ENCODE data around the gene ERGIC1. TPM values are rescaled to one million over a fixed set of nuclear protein-coding genes. Genes with fewer than 3 reads are reported as not detected.

ERGIC1 gene
- total RNA-seq, 1 donor from 2014 or later = 184 TPM

GRCh38 chr5:172923539-172923938 is 89.5 kb downstream of the ERGIC1 start:
- no peaks in the 10 kb centered on the region for H3K27me3 ChIP-seq
- peaks cover 9 to 20% of the 10 kb centered on the region in 2 donors for H3K4me1 ChIP-seq
- no peak overlapping the region for H3K4me3 ChIP-seq
- H3K36me3 ChIP-seq = peaks cover 27 to 74% of the 10 kb centered on the region in 2 donors
- H3K9me3 ChIP-seq = no peaks in the 10 kb centered on the region
- TF ChIP-seq CTCF (IDR thresholded peaks at IDR 0.05) = no peak
- peak overlapping the region; percentile 41 to 44 for H3K27ac ChIP-seq
- intact Hi-C loops (cut with DNase I) = no loop called here
- DNase-seq (ENCODE audit: low spot score in 2 of 2) = no peak

- Histone ChIP-seq H3K4me3 (no peak overlapping the region), H3K36me3 (peaks cover 19 to 63% of the 10 kb centered on the region in 2 donors), H3K27me3 (no peaks in the 10 kb centered on the region), H3K9me3 (no peaks in the 10 kb centered on the region), H3K27ac (peak overlapping the region; percentile 41 to 61), H3K4me1 (peaks cover 0 to 9% of the 10 kb centered on the region in 2 donors)
- intact Hi-C loops (cut with DNase I) = no loop called here
- TF ChIP-seq CTCF (IDR thresholded peaks at IDR 0.05) = no peak
- no peak for DNase-seq (ENCODE audit: low spot score in 2 of 2)
Observed at GRCh38 chr5:172925336-172925948, 91.4 kb downstream of the ERGIC1 start.

DNA sequence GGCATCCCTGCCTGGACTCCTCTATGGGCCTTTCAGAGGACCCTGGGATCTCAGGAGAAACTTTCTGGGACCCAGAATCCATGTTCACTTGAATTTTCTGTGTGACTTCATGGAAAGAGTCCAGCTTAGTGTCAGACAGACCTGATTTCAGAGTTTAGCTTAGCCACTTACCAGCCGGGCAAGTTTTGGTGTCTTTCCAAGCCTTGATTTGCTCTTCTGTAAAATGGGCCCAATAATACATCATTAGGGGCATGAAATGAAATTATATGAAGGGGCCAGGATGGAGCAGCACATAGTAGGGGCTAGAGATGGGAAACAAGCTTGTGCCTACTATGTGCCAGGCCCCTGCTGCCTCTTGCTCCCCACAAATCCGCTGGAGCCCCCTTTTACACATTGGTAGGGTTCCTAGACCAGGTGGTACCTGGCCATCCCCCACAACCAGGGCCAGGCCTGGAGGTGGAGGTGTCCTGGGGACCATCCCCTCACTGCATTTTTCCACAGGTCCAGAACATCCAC is 92.0 kb downstream of the ERGIC1 start:
- Histone ChIP-seq H3K36me3 (peaks cover 19 to 63% of the 10 kb centered on the region in 2 donors), H3K27me3 (no peaks in the 10 kb centered on the region), H3K4me1 (peaks cover 6 to 9% of the 10 kb centered on the region in 2 donors), H3K27ac (peak overlapping the region; percentile 41 to 61), H3K4me3 (no peak overlapping the region), H3K9me3 (no peaks in the 10 kb centered on the region)
- TF ChIP-seq CTCF (IDR thresholded peaks at IDR 0.05) = no peak
- DNase-seq (ENCODE audit: low spot score in 2 of 2) = no peak
- intact Hi-C loops (cut with DNase I) = no loop called here

DNA sequence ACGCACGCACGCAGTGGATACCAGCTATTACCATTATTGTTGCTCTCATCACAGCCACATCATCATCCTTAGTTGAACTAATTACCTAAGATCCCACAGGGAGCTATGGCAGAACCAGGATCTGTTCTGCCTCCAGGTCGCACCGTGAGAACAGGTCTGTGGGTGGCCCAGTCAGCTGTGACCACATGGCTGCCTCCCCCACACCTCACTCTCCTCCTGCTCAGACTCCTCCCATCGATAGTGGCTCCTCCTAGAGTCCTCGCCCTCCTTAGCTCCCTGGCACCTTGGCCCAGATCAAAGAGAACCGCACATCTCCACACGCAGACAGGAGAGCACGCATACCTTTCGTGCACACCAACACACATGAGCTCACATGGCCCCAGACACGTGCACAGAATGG is 92.7 kb downstream of the ERGIC1 start:
- Histone ChIP-seq H3K27me3 (no peaks in the 10 kb centered on the region), H3K9me3 (no peaks in the 10 kb centered on the region), H3K4me1 (peaks cover 11 to 12% of the 10 kb centered on the region in 2 donors), H3K27ac (peak overlapping the region in 1 of 2 donors; percentile 41), H3K36me3 (peaks cover 19 to 59% of the 10 kb centered on the region in 2 donors), H3K4me3 (no peak overlapping the region)
- no peak for TF ChIP-seq CTCF (IDR thresholded peaks at IDR 0.05)
- no peak for DNase-seq (ENCODE audit: low spot score in 2 of 2)
- intact Hi-C loops (cut with DNase I) = no loop called here

DNA sequence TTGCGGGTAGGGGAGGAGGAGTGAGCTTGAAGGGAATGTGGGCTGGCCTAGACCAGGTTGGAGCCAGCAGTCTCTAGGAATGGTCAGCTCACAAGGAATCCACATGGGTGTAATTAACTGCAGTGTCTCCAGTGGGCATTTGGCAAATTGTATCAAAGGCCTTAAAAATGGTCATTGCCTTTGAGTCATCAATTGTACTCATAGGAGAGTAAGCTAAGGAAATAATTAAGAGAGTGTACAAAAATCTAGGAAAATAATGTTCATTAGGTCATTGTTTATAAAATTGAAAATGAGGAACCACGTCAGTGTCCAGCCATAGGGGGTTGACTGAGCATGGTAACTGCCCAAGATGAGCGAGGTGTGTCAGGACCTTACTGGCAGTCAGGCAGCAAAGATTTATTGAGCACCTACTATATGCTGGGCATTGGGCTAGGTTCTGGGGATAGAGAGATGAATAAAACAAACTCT is 95.4 kb downstream of the ERGIC1 start:
- H3K4me3 ChIP-seq = no peak overlapping the region
- peak overlapping the region; percentile 93 to 94 for H3K27ac ChIP-seq
- TF ChIP-seq CTCF (IDR thresholded peaks at IDR 0.05) = no peak
- no peaks in the 10 kb centered on the region for H3K9me3 ChIP-seq
- intact Hi-C loops (cut with DNase I) = no loop called here
- DNase-seq (ENCODE audit: low spot score in 2 of 2) = no peak
- no peaks in the 10 kb centered on the region for H3K27me3 ChIP-seq
- H3K36me3 ChIP-seq = peaks cover 26 to 54% of the 10 kb centered on the region in 2 donors
- peaks cover 18 to 22% of the 10 kb centered on the region in 2 donors for H3K4me1 ChIP-seq
